T-helper 9 cell (primary cell): ENCODE results near the gene SERPINB6.
"Not testable (repeated sequence)": the region's sequence is repeated elsewhere in the genome, so short reads cannot be mapped to it uniquely, and the experiment has no call there.

ENCODE experiments used
- DNase-seq: peaks from one replicate; pipeline ENCODE4 v3.0.0-alpha.2; 2020

SERPINB6 gene

GRCh38 chr6:2911171-2911570 lies 60.2 kb downstream of the SERPINB6 start:
- no peak for DNase-seq

GRCh38 chr6:2909718-2910117 lies 61.6 kb downstream of the SERPINB6 start:
- no peak for DNase-seq

GRCh38 chr6:2909051-2909606 lies 62.2 kb downstream of the SERPINB6 start:
- DNase-seq = not testable (repeated sequence)

GRCh38 chr6:2908516-2908915 lies 62.9 kb downstream of the SERPINB6 start:
- not testable (repeated sequence) for DNase-seq

- not testable (repeated sequence) for DNase-seq
Measured at GRCh38 chr6:2903411-2904185, 67.8 kb downstream of the SERPINB6 start.

GRCh38 chr6:2901645-2902502 lies 69.5 kb downstream of the SERPINB6 start:
- not testable (repeated sequence) for DNase-seq

GRCh38 chr6:2900821-2901644 lies 70.3 kb downstream of the SERPINB6 start:
- no peak for DNase-seq

GRCh38 chr6:2900221-2900807 lies 71.1 kb downstream of the SERPINB6 start:
- no peak for DNase-seq

- no peak for DNase-seq
Measured at GRCh38 chr6:2899596-2899995, 71.8 kb downstream of the SERPINB6 start.
